GM19328 (cell line): ENCODE data around the gene GPHB5.

ENCODE experiments used
- ATAC-seq: cut with Tn5 transposase; IDR thresholded peaks from one replicate; pipeline ENCODE4 v1.9.1; 2021; ENCODE audit warnings: mild to moderate bottlenecking, moderate library complexity; ENCODE audit not compliant: unreplicated experiment

Gene GPHB5

GRCh38 chr14:63267171-63267570 lies 51.6 kb downstream of the GPHB5 start:
- no peak for ATAC-seq

GRCh38 chr14:63266106-63266505 lies 52.6 kb downstream of the GPHB5 start:
- ATAC-seq, result no peak
